Measurements from ENCODE around the gene DDX54.
"Not testable (repeated sequence)": the region's sequence is repeated elsewhere in the genome, so short reads cannot be mapped to it uniquely, and the experiment has no call there.

Gene DDX54

DNA sequence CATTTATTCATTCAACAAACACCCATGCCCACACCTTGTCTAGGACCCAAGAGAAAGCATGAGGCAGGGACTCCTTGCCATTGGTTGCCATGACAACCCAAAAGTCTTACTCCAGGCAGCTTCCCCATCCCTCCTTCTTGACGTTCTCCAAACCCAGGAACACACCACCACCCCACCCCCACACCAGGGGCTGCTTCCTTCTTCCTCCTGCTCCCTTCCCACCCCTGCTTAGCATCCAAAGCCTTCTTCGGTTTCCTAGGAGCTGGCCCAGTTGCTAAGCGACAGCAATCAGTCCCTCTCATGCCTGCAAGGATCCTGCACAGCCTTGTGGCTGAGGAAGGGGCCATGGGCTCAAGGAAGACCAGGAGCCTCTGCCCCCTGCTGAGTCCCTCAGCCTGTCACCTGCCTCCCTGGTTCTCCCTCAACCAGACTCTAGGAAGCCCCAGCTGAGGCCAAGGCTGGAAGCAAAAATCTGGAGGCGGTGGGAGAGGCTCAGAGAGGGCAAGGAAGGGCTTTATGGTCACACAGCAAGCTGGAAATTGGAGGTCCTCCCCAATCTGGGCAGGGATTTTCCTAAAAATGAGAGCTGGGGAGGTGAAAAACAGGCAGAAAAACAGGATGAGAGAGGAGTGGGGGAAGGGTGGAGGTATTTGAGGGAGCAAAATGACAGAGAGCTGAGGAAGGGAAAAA lies 65.2 kb downstream of the DDX54 start:
- no peak for DNase-seq (ENCODE audit: low spot score)

- DNase-seq (ENCODE audit: low spot score), result no peak
Measured at GRCh38 chr12:113118142-113118541, 67.1 kb downstream of the DDX54 start.

GRCh38 chr12:113117684-113118083 lies 67.6 kb downstream of the DDX54 start:
- DNase-seq (ENCODE audit: low spot score), result not testable (repeated sequence)

DNA sequence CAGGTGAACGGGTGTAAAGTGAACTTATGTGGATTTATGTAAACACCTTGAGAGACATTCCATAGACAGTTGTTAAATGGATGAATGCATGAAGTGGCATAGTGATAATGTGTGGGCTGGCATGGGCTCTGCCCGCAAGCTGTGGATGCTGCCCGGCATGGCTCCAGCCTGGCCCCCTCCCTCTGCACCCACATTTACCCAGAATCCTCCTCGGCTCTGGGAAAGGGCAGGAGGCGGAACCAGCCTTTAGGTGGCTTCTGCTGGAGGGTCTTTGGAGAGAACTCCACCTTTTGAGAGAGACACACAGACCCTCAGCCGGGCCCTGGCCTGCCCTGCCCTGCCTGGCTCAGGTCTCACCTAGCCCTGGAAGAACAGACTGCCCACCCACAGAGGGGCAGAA lies 68.4 kb downstream of the DDX54 start:
- no peak for DNase-seq (ENCODE audit: low spot score)

- no peak for DNase-seq (ENCODE audit: low spot score)
Measured at GRCh38 chr12:113115455-113116126, 69.7 kb downstream of the DDX54 start.

DNA sequence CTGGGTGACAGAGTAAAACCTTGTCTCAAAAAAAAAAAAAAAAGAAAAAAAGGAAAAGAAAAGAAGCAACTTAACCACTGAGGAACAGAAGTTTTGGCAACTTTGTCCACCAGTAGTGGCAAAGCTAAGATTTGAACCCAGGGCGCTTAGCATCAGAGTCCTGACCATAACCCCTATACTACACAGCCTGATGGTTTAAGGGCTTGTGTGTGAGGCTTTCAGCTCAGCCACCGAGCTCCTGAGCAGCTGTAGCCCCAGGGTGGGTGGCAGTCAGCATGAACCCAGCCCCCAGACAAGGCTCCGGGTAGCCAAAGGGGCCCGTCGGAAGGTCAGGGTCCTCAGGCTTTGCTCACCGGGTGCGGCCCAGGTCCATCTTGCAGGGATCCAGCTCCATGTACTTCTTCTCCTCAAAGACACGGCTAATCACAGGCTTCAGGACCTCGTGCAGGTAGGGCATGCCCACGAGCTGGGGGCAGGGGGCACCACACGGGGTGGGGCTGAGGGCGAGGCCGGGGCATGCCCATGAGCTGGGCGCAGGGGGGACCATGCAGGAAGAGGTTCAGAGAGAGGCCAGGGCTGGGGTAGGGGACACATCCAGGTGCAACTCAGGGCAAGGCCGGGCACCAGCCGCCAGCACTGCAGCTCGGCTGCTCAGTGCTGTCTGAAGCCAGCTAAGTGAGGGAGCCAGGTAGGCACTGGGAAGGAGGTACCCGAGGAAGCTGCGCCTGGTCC lies 70.7 kb downstream of the DDX54 start:
- no peak for DNase-seq (ENCODE audit: low spot score)

DNA sequence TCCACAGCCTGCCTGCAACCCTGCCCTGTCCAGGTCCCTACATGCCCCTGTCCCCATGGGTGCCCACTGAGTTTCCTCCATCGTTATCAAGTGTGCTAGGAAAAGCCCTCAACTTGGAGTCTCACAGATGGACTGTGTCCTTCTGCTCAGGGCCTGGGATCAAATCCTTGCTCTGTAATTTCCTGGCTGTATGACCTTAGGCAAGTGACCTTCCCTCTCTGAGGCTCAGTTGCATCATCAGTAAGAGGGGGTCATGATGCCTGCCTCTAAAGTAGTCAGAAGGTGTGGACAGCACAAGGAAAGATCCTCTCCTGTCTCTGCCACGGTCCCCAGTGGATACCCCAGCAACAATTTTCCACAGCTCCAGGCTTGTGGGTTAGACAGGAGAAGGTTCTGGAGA lies 71.9 kb downstream of the DDX54 start:
- no peak for DNase-seq (ENCODE audit: low spot score)

- DNase-seq (ENCODE audit: low spot score), result no peak
Measured at GRCh38 chr12:113112043-113112899, 73.0 kb downstream of the DDX54 start.

DNA sequence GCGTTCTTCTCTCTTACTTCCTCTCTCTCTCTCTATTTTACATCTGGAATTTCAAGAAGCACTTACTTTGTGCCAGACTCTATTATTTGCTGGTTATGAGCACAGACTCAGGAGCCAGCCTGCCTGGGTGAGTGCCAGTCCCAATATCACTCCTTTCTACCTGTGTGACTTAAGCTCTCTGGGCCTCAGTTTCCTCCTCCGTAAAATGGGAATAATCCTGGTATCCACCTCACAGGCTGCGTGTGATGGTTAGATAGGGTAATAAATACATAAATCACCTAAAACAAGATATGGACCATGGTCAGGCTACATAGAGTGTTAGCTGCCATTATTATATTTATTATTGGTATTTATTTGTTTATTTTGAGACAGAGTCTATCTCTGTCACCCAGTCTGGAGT lies 74.0 kb downstream of the DDX54 start:
- no peak for DNase-seq (ENCODE audit: low spot score)

DNA sequence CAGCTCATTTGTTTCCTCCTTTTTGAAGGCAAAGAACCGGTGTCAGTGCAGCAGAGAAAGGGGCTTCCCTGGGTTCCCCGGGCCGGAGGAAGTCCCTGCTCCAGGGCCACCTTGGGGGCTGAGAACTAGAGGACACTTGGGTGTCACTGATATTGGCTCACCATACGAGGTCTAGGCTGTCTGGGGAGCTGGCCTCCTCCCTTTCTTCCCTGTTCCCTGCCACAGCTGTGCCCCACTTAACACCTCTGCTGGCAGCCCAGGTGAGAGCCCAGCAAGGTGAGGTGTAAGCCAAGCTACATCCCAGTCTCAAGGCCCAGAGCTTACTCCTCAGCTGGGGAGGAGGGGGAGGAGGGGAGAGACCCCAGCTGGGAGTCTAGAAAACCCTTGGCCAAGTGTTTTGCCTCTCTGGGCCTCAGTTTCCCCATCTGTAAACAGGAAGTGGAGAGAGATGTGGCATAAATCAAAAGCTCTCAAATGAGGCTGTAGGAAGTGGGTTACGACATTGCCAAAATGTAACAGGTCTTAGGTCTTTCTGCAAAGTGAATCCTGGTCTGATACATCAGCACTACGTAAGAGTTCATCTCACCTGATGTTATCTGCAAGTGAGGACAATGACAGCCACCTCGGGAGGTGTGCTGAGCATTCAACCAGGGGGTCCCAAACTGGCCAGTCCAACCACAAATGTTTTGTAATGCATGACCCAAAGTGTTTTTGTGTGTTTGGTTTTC lies 75.2 kb downstream of the DDX54 start:
- no peak for DNase-seq (ENCODE audit: low spot score)

GRCh38 chr12:113109360-113109759 lies 75.9 kb downstream of the DDX54 start:
- no peak for DNase-seq (ENCODE audit: low spot score)

DNA sequence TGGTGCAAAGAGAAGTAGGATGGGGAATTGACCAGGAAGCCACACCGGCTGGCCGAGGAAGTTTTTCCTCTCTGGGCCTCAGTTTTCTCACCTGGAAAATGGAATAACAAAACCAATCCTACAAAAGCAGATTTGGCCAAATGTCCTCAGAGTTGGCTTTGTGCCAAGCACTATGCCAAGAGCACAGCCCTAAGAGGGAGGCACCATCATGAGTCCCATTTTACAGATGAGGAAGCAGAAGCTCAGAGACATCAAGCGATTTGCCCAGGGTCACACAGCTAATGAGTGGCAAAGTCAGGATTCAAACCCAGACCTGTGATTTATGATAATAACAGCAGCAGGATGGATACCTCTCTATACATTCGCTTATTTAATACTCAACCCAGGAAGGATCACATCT lies 77.0 kb downstream of the DDX54 start:
- no peak for DNase-seq (ENCODE audit: low spot score)
